ENCODE results near the gene PRIM2.
"Not testable (repeated sequence)": the region's sequence is repeated elsewhere in the genome, so short reads cannot be mapped to it uniquely, and the experiment has no call there.

DNA sequence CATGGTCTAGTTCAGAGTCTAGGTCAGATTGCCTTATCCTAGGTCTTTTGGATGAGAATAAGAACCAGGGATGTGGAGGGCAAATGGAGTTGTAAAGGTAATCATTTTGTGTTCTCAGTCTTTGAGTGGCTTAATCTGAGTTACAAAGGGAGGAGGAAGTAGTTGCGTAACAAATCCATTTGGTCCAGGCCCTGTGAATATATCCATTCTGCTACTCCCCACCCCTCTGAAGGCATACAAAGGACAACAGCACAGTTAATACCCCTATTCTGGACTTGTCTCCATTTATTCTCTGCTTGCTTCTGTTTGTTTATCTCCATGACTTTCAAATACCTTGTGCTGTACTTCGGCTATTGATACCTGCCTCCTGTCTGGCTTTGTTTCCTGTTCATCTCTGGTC is 29.3 kb downstream of the PRIM2 start:
- TF ChIP-seq, protein P1, sequence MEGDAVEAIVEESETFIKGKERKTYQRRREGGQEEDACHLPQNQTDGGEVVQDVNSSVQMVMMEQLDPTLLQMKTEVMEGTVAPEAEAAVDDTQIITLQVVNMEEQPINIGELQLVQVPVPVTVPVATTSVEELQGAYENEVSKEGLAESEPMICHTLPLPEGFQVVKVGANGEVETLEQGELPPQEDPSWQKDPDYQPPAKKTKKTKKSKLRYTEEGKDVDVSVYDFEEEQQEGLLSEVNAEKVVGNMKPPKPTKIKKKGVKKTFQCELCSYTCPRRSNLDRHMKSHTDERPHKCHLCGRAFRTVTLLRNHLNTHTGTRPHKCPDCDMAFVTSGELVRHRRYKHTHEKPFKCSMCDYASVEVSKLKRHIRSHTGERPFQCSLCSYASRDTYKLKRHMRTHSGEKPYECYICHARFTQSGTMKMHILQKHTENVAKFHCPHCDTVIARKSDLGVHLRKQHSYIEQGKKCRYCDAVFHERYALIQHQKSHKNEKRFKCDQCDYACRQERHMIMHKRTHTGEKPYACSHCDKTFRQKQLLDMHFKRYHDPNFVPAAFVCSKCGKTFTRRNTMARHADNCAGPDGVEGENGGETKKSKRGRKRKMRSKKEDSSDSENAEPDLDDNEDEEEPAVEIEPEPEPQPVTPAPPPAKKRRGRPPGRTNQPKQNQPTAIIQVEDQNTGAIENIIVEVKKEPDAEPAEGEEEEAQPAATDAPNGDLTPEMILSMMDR (IDR thresholded peaks at IDR 0.05), result not testable (repeated sequence)
- not testable (repeated sequence) for TF ChIP-seq POLR2A (IDR thresholded peaks at IDR 0.05)
